HG03103 (cell line): Measurements from ENCODE around the gene DOC2A.
"Not testable (repeated sequence)": the region's sequence is repeated elsewhere in the genome, so short reads cannot be mapped to it uniquely, and the experiment has no call there.

Source experiments
- ATAC-seq: cut with Tn5 transposase; IDR thresholded peaks from one replicate; pipeline ENCODE4 v1.9.1; 2021; ENCODE audit warnings: low read depth; ENCODE audit not compliant: unreplicated experiment

The DOC2A gene

GRCh38 chr16:30027588-30028437, 17.0 kb upstream of the DOC2A start:
- ATAC-seq = no peak

GRCh38 chr16:30026449-30026848, 15.6 kb upstream of the DOC2A start:
- no peak for ATAC-seq

GRCh38 chr16:30025574-30025973, 14.7 kb upstream of the DOC2A start:
- no peak for ATAC-seq

GRCh38 chr16:30025156-30025555, 14.3 kb upstream of the DOC2A start:
- ATAC-seq = no peak

GRCh38 chr16:30024451-30024850, 13.6 kb upstream of the DOC2A start:
- no peak for ATAC-seq

- ATAC-seq = no peak
Measured at GRCh38 chr16:30023586-30023985, 12.8 kb upstream of the DOC2A start.

- no peak for ATAC-seq
Measured at GRCh38 chr16:30022887-30023286, 12.1 kb upstream of the DOC2A start, which contains the start of gene C16orf92. C16orf92 (plus strand) TSS chr16:30023198; CDS start chr16:30023341, 143 bp downstream.

GRCh38 chr16:30018731-30019158, 7.9 kb upstream of the DOC2A start:
- no peak for ATAC-seq

- ATAC-seq = not testable (repeated sequence)
Measured at GRCh38 chr16:30017937-30018336, 7.1 kb upstream of the DOC2A start.

- no peak for ATAC-seq
Measured at GRCh38 chr16:30017277-30017656, 6.4 kb upstream of the DOC2A start.

GRCh38 chr16:30016555-30017276, 5.9 kb upstream of the DOC2A start:
- no peak for ATAC-seq

- not testable (repeated sequence) for ATAC-seq
Measured at GRCh38 chr16:30015450-30015849, 4.6 kb upstream of the DOC2A start.

GRCh38 chr16:30012598-30012997, 1.8 kb upstream of the DOC2A start:
- ATAC-seq = not testable (repeated sequence)

- ATAC-seq = no peak
Measured at GRCh38 chr16:30011714-30012504, 1.1 kb upstream of the DOC2A start.

- ATAC-seq = no peak
Measured at GRCh38 chr16:30009990-30010843, 610 bp downstream of the DOC2A start.

GRCh38 chr16:30009085-30009862, 1.6 kb downstream of the DOC2A start:
- no peak for ATAC-seq

GRCh38 chr16:30007378-30007895, 3.4 kb downstream of the DOC2A start:
- no peak for ATAC-seq

GRCh38 chr16:30006659-30007377, 4.0 kb downstream of the DOC2A start:
- ATAC-seq = no peak
